GM23338 (cell line): ENCODE data around the gene PAM. TPM values are rescaled to one million over a fixed set of nuclear protein-coding genes. Genes with fewer than 3 reads are reported as not detected.

Experiments
- ATAC-seq: fragments of 200-7000 bp; cut with Tn5 transposase; 3 replicates; pipeline ENCODE4 v1.9.1; 2020
- DNase-seq: peaks from one replicate; pipeline ENCODE4 v3.0.0-alpha.2; 2015; ENCODE audit warnings: low spot score
- H2AFZ ChIP-seq: fragments of 200-600 bp; sonication (generic); 2 replicates; pipeline ENCODE4 v1.8.0; 2016; ENCODE audit warnings: antibody characterized with exemption, mild to moderate bottlenecking, moderate library complexity
- H3F3A ChIP-seq: fragments of 200-600 bp; sonication (generic); replicated peaks from 2 replicates; pipeline ENCODE4 v1.8.0; 2017; ENCODE audit warnings: antibody characterized with exemption, mixed run types, low read depth
- H3K27ac ChIP-seq: fragments of 200-600 bp; sonication (generic); 2 replicates; pipeline ENCODE4 v1.6.1; 2016; ENCODE audit warnings: low read depth
- H3K27me3 ChIP-seq: fragments of 200-600 bp; sonication (generic); 2 replicates; pipeline ENCODE4 v1.8.0; 2016; ENCODE audit warnings: mild to moderate bottlenecking, mixed run types, moderate library complexity; ENCODE audit not compliant: insufficient read depth
- H3K36me3 ChIP-seq: fragments of 200-600 bp; sonication (generic); 2 replicates; pipeline ENCODE4 v1.8.0; 2016; ENCODE audit warnings: mild to moderate bottlenecking; ENCODE audit not compliant: insufficient read depth
- H3K4me1 ChIP-seq: fragments of 200-600 bp; sonication (generic); 2 replicates; pipeline ENCODE4 v1.8.0; 2016; ENCODE audit warnings: mild to moderate bottlenecking, moderate library complexity; ENCODE audit not compliant: insufficient read depth
- H3K4me2 ChIP-seq: fragments of 200-600 bp; sonication (generic); 2 replicates; pipeline ENCODE4 v1.7.1; 2017; ENCODE audit warnings: mixed run types
- H3K4me3 ChIP-seq: fragments of 200-600 bp; sonication (generic); 2 replicates; pipeline ENCODE4 v1.6.1; 2016; ENCODE audit warnings: mixed run types
- H3K79me2 ChIP-seq: fragments of 200-600 bp; sonication (generic); replicated peaks from 2 replicates; pipeline ENCODE4 v1.8.0; 2017; ENCODE audit warnings: mild to moderate bottlenecking; ENCODE audit not compliant: insufficient read depth
- H3K9me2 ChIP-seq: fragments of 200-600 bp; sonication (generic); 2 replicates; pipeline ENCODE4 v1.8.0; 2017; ENCODE audit not compliant: insufficient read depth
- H4K20me1 ChIP-seq: fragments of 200-600 bp; sonication (generic); replicated peaks from 2 replicates; pipeline ENCODE4 v1.8.0; 2017; ENCODE audit warnings: mild to moderate bottlenecking; ENCODE audit not compliant: insufficient read depth
- H3K27ac Mint-ChIP-seq: 2 replicates; pipeline ENCODE4 v1.8.0; 2020; ENCODE audit warnings: inconsistent platforms, mild to moderate bottlenecking, moderate library complexity, mixed read lengths
- H3K27me3 Mint-ChIP-seq: 3 replicates; pipeline ENCODE4 v1.8.0; 2022; ENCODE audit warnings: low read depth, mild to moderate bottlenecking, moderate library complexity, mixed read lengths, inconsistent platforms; ENCODE audit not compliant: insufficient read depth, poor library complexity
- H3K36me3 Mint-ChIP-seq: 3 replicates; pipeline ENCODE4 v1.8.0; 2021; ENCODE audit warnings: low read depth, mild to moderate bottlenecking, inconsistent platforms, moderate library complexity, mixed read lengths
- H3K4me1 Mint-ChIP-seq: 3 replicates; pipeline ENCODE4 v1.8.0; 2020; ENCODE audit warnings: mild to moderate bottlenecking, inconsistent platforms, mixed read lengths
- H3K4me3 Mint-ChIP-seq: 3 replicates; pipeline ENCODE4 v1.8.0; 2021; ENCODE audit warnings: moderate library complexity, mild to moderate bottlenecking, inconsistent platforms, mixed read lengths
- H3K9me3 Mint-ChIP-seq: 3 replicates; pipeline ENCODE4 v1.8.0; 2020; ENCODE audit warnings: moderate library complexity, mild to moderate bottlenecking, inconsistent platforms, mixed read lengths
- CREB1 ChIP-seq: fragments of 250-450 bp; sonication (Bioruptor Pico); IDR thresholded peaks from 2 replicates; pipeline ENCODE4 v1.5.0; 2020; ENCODE audit warnings: low read depth, mild to moderate bottlenecking, moderate library complexity
- EZH2 ChIP-seq: fragments of 200-600 bp; sonication (generic); IDR thresholded peaks from one replicate; pipeline ENCODE4 v1.8.0; 2017; ENCODE audit warnings: antibody characterized with exemption, mild to moderate bottlenecking, low read depth; ENCODE audit not compliant: unreplicated experiment
- EZH2phosphoT487 ChIP-seq: fragments of 200-600 bp; sonication (generic); IDR thresholded peaks from one replicate; pipeline ENCODE4 v1.8.1; 2018; ENCODE audit warnings: antibody characterized with exemption; ENCODE audit not compliant: unreplicated experiment
- REST ChIP-seq: IDR thresholded peaks from one replicate; pipeline ENCODE4 v1.6.1; 2018; ENCODE audit warnings: antibody characterized with exemption; ENCODE audit not compliant: unreplicated experiment
- STAT1 ChIP-seq: IDR thresholded peaks from one replicate; pipeline ENCODE4 v1.6.1; 2016; ENCODE audit warnings: antibody characterized with exemption; ENCODE audit not compliant: unreplicated experiment
- ZNF114 ChIP-seq: fragments of 250-450 bp; sonication (Bioruptor Pico); IDR thresholded peaks from 2 replicates; pipeline ENCODE4 v1.5.0; 2020; ENCODE audit warnings: mild to moderate bottlenecking, moderate library complexity
- ZNF462 ChIP-seq: fragments of 250-450 bp; sonication (Bioruptor Pico); IDR thresholded peaks from 2 replicates; pipeline ENCODE4 v1.5.0; 2020; ENCODE audit warnings: mild to moderate bottlenecking, moderate library complexity
- polyA plus RNA-seq: library from polyadenylated mRNA; unstranded; fragments of >200 nt; fragmentation: Nextera tagmentation; extraction: Ambion mirVana; gene quantifications from 2 replicates; pipeline ENCODE4 v1.2.1, GENCODE V29; 2016
- total RNA-seq: library from RNA; depleted of rRNA; stranded (reverse); fragments of >200 nt; shearing (Covaris generic); gene quantifications from 2 replicates; pipeline ENCODE4 v1.2.3, GENCODE V29; 2014

PAM gene
- total and polyA plus RNA-seq, 2 experiments from 2014 or later = 33.9 to 79.4 TPM

DNA sequence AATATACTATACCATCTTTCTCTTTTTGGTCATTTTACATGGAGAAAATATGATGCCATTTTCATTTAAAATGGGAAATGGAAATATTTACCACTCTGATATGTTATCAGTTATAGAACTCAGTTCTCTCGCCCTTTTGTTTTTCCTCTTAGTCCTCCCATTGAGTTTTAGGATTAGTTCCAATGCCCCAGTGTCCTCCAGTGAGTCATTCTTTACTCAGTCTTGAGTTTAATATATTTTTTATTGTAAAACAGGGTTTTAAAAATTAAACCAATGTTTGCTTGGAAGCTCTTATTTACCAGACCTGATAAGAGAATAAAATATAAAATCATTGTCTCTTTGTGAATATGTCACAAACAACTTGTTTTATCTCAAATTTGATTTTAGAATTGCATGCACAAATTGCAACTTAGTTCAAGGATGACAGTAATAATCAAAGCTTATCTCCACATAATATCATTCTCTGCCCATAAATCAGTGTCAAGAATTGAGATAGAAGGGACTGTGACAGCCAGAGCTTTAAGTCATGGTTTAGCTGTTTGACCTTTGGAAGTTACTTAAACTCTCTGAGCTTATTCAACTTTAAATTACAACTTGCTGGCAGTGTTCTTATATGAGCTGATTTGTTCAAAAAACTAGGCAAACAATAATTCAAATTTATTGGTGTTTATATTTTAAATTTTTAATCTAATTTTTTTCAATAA lies 166.4 kb downstream of the PAM start:
- ATAC-seq = no peak

More for the DNA sequence above, 166.4 kb downstream of the PAM start:
- H3K27ac ChIP-seq = no peak overlapping the region
- no peak overlapping the region for H3K4me2 ChIP-seq
- Mint-ChIP-seq H3K27me3 (no peaks in the 10 kb centered on the region), H3K9me3 (no peaks in the 10 kb centered on the region), H3K4me3 (no peak overlapping the region), H3K36me3 (no peaks in the 10 kb centered on the region), H3K4me1 (peaks cover 8% of the 10 kb centered on the region; the same call in 2 of the 3 replicates), H3K27ac (no peak overlapping the region)
- no peaks in the 10 kb centered on the region for H3F3A ChIP-seq
- no peaks in the 10 kb centered on the region for H3K36me3 ChIP-seq
- no peaks in the 10 kb centered on the region for H3K27me3 ChIP-seq
- no peak overlapping the region for H3K4me3 ChIP-seq
- no peak for TF ChIP-seq STAT1
- no peak for TF ChIP-seq EZH2
- TF ChIP-seq ZNF114 = no peak
- TF ChIP-seq CREB1 (CRISPR knock-in tag) = no peak
- no peak for TF ChIP-seq REST
- TF ChIP-seq ZNF462 (CRISPR knock-in tag) = no peak
- TF ChIP-seq EZH2phosphoT487 = no peak
- 0 out of 2 replicates have a peak, but pooled peaks cover 7% of the 10 kb centered on the region for H3K4me1 ChIP-seq
- no peaks in the 10 kb centered on the region for H4K20me1 ChIP-seq
- no peak for DNase-seq
- no peak overlapping the region for H2AFZ ChIP-seq
- H3K9me2 ChIP-seq = no peaks in the 10 kb centered on the region
- H3K79me2 ChIP-seq = no peaks in the 10 kb centered on the region
